IPS-11a (cell line): ENCODE measurements around the gene ATP11B.
"Not testable (repeated sequence)": the region's sequence is repeated elsewhere in the genome, so short reads cannot be mapped to it uniquely, and the experiment has no call there.

ENCODE experiments used
- H3K4me3 ChIP-seq: one replicate; pipeline ENCODE4 v1.5.1; 2013; ENCODE audit warnings: low read depth, low read length, control low read depth

ATP11B gene

DNA sequence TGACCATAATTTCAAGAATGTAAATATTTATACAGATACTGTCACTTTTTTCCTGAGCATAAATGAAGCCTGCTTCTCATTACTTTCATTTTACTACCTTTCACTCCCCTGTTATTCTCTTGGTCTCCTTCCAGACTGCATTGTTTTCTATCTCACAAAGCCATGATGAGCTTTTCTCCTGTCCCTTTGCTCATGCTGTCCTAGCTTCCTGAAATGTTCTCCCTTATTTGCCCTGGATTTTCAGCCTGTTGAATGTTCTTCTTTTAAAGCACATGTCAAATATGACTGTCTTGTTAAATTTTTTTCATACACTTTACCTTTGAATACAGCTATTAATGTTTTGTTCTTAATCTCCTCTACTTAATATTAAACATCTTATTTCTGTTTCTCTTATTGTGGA is 31.7 kb downstream of the ATP11B start:
- no peak overlapping the region for H3K4me3 ChIP-seq

DNA sequence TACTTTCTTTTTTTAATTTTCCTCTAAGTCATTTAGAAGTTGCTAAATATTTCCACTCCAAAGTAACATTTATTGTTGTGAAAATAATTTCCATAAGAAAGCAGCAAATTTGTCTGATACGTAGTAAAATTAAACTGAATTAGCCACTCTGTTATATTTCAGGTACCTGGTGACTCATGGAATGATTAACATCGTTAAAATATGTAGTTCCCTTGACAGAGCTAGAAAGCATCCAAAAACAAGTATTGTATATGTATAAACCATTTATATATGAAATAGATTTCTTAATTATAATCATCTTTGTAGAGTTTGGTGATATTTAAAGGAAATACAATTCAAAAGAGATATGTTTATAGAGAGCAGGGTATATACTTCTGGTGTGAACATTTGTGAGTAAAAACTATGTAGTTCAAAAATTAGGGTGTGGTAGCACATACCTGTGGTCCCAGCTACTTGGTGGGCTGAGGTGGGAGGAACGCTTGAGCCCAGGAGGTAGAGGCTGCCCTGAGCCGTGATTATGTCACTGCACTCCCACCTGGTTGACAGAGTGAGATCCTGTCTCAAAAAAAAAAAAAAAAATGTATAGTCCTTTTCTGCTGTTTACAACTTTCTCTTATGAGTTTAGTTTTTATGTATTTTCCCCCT is 36.6 kb downstream of the ATP11B start:
- H3K4me3 ChIP-seq: no peak overlapping the region

DNA sequence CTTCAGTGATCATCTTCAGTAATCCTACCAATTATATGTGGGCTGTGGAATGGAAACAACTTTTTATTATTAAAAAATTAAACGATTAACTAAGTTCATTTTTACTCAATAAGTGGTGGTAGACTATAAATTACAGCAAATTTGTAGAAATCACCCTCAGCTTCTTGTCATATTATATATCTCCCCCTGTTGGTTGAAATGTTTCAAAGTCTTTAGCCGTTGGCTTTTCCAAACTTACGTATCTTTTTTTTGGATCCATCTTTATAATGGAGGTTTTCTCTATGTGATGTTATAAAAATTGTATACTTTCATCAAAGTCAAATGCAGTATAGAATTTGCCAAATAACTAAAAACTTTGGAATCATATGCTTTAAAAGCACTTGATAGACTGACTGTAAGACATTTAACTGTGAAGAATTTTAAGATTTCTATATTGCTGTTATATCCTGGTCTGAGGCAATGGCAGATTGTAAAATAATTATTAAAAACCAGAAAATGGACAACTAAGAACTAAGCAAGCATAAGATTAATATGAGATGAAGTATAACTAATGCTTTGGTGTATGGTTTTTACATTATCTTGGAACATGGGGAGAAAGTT is 44.7 kb downstream of the ATP11B start:
- no peak overlapping the region for H3K4me3 ChIP-seq

- H3K4me3 ChIP-seq: no peak overlapping the region
Measured at GRCh38 chr3:182843478-182843877, 50.2 kb downstream of the ATP11B start.

GRCh38 chr3:182848906-182849305 is 55.6 kb downstream of the ATP11B start:
- H3K4me3 ChIP-seq: no peak overlapping the region

- H3K4me3 ChIP-seq: no peak overlapping the region
Measured at GRCh38 chr3:182855076-182855475, 61.8 kb downstream of the ATP11B start.

GRCh38 chr3:182861348-182861747 is 68.0 kb downstream of the ATP11B start:
- H3K4me3 ChIP-seq: no peak overlapping the region

DNA sequence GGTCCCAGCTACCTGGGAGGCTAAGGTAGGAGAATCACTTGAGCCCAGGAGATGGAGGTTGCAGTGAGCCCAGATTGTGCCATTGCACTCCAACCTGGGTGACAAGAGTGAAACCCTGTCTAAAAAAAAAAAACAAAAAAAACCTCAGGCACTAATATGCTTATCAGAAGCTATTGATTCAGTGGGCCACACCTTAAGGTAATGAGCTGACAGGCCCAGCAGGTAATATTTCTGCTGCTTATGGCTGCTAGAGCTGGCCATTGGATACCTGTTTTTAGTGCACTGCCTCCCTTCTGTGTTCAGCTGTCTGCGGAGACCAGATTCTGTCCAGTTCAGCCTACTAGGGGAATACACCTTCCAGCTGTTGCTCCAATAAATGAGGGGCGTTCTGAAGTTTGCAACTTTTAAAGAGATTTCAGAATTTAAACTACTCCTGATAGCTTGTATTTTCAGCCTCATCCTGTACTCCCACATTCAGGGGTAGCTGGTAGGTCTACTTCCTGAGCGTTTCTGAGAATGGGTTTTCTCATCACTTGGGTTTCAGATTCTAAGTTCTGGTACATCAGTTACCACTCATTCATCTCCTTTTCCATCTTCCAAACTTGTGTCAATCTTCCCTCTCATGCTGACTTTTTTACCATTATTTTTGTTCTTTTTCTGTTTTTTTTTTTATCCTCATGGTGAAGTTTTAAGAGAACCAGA is 69.0 kb downstream of the ATP11B start:
- H3K4me3 ChIP-seq: no peak overlapping the region

DNA sequence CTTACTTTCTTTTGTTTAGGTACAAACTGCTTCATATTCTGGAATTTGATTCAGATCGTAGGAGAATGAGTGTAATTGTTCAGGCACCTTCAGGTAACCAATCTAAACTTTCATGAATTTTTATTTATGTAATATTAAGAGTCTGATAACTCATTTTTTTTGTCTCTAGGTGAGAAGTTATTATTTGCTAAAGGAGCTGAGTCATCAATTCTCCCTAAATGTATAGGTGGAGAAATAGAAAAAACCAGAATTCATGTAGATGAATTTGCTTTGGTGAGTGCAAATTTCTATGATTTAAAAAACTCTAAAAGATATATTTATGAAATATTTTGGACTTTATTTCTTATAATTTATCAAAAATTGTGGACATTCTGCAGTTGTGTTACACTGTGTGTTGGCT is 75.8 kb downstream of the ATP11B start:
- no peak overlapping the region for H3K4me3 ChIP-seq

DNA sequence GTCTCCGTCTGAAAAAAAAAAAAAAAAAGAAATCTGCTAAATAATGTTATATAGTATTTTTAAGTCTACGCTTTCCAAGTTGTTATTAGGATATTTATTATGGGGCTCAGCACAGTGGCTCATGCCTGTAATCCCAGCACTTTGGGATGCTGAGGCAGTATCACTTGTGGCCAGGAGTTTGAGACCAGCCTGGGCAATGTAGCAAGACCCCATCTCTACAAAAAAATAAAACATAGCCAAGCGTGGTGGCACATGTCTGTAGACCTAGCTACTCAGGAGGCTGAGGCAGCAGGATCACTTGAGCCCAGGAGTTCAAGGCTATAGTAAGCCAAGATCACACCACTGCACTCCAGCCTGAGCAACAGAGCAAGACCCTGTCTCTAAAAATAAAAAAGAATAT is 77.6 kb downstream of the ATP11B start:
- not testable (repeated sequence) for H3K4me3 ChIP-seq

DNA sequence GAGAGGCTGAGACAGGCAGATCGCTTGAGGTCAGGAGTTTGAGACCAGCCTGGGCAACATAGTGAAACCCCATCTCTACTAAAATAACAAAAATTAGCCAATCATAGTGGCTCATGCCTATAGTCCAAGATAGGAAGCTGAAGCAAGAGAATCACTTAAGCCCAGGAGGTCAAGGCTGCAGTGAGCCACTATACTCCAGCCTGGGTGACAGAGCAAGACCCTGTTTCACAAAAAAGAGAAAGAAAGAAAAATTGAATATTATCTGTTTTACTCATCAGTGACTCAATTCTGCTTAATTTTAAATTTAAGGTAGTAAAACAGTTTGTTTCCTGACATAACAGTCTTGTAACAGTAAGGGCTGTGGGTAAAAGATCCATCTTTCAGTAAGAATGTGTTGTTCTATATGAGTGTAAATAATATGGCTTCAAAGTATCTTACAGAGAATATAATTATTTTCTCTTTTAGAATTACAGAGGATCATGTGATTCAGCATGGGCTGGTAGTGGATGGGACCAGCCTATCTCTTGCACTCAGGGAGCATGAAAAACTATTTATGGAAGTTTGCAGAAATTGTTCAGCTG is 85.8 kb downstream of the ATP11B start:
- H3K4me3 ChIP-seq: no peak overlapping the region

GRCh38 chr3:182886497-182886896 is 93.2 kb downstream of the ATP11B start:
- H3K4me3 ChIP-seq: no peak overlapping the region

DNA sequence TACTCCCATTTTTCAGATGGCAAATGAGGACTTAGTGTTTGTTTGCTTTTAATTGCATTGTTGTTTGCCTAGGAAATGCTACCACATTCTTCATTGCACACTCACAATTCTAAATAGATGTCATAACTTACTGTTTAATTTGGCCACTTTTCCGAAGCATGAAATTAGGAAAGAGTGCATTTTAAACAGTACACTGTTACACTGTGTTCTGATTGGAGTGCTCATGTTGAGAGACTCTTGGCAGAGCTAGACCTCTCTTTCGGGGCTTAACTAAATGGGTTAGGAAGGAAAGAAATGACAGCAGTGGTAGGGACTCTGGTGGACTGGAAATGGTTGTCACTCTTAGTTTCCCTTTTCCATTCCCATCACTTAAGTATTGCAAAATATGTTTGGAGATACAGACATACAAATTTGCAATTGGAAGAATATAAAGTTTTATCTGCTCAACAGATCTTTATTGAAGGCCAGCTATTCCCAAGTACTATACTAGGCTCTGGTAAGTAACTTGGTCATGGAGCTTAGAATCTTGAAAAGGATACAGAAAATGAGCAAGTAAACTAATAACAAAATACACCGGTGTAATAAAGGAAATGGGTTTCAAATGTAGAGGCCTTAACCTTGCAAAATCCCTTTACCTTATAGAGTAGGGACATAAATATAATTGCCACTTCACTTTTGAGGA is 96.8 kb downstream of the ATP11B start:
- no peak overlapping the region for H3K4me3 ChIP-seq

GRCh38 chr3:182891364-182891763 is 98.1 kb downstream of the ATP11B start:
- H3K4me3 ChIP-seq: no peak overlapping the region

DNA sequence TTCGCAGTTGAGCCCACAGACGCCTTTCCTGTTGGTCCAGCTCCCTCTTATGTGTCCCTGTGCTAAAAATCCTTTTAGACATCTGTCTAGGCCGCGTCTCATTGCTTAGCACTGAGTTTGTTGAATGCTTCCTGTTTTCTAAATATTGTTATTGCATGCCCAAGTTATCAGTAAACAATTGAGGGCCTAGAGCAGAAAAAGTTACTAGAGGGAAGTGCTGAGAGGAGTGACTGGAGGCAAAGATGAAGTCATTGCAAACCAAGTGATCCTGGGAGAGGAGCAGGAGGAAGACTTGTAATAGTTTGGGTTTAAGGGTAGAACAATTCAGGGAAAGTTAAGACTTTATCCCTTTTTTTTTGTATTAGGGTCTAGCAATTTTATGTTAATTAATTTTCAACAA is 98.9 kb downstream of the ATP11B start:
- no peak overlapping the region for H3K4me3 ChIP-seq

GRCh38 chr3:182895513-182896112 is 102.3 kb downstream of the ATP11B start:
- no peak overlapping the region for H3K4me3 ChIP-seq

DNA sequence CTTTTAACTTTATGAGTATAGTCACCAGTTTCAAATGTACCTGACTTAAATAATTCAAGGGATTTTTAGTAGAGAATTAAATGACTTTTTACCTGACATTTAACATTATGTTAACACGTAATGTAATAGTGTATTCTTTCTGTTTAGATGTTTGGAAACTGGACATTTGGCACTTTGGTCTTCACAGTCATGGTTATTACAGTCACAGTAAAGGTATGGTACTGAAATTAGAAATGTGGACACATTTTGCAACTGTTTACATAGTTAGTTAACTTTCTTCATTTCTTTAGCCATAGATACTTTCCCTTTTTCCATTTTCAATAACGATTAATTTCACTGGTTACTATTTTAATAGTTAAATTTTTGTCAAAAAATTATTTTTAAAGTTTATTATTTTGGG is 103.2 kb downstream of the ATP11B start:
- no peak overlapping the region for H3K4me3 ChIP-seq

DNA sequence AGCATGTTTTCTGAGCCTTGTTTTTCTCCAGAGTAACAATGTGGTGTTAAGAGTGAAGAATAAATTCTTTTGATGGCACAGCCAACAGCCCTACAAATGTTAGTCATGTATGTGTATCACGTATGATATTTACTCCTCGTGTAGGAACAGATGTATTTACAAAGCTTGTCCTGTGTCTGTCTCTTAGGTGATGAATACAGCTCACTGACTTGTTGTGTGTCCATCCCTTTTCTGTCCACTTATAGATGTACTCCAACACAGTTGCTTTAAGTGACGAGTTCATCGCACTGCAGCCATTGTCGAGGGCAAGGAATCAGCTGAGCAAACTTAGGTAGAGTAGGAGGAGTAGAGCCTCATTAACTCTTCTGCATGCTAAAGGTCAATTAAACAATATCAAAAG is 108.9 kb downstream of the ATP11B start:
- H3K4me3 ChIP-seq: no peak overlapping the region

GRCh38 chr3:182904164-182904563 is 110.9 kb downstream of the ATP11B start:
- H3K4me3 ChIP-seq: no peak overlapping the region

DNA sequence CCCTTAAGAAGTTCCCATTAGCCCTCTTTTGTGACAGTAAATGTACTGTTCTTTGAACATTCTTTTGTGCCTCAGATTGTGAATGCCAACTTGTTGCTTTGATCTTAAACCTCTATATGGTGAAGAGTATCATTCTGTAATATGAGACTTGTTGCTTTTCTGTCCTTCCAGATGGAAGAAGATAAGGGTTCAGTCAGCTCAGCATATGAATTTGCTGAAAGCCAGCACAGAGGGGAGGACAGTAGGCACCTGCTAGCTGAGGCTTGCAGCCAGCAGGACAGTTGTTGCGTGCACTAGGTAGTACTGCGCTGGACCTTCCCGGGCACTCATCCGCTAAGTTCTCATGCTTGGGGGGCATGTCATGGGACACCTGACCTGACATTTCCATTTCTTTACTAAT is 112.3 kb downstream of the ATP11B start:
- H3K4me3 ChIP-seq: no peak overlapping the region

- H3K4me3 ChIP-seq: no peak overlapping the region
Measured at GRCh38 chr3:182906036-182906435, 112.7 kb downstream of the ATP11B start.
